SK-N-SH (cell line): ENCODE measurements around the gene CDH23. TPM values are rescaled to one million over a fixed set of nuclear protein-coding genes. Genes with fewer than 3 reads are reported as not detected.

Experiments
- CTCF ChIA-PET: fragments of 300-600, 350-600 bp; formaldehyde crosslinking; extraction: SDS; loops from one replicate; lab custom pipeline; 2021; lab: Yijun Ruan, JAX
- POLR2A ChIA-PET: fragments of 350-600 bp; sonication (Branson Sonifier 250); formaldehyde crosslinking; extraction: SDS; loops from one replicate; lab custom pipeline; 2020; ENCODE audit warnings: antibody characterized with exemption, inconsistent platforms; lab: Yijun Ruan, JAX
- DNase-seq: peaks from one replicate; pipeline ENCODE4 v3.0.0; 2012
- H2AFZ ChIP-seq: fragments of 200-600 bp; sonication (generic); 2 replicates; pipeline ENCODE4 v1.8.1; 2016; ENCODE audit warnings: antibody characterized with exemption, mild to moderate bottlenecking, low read depth
- H3F3A ChIP-seq: fragments of 200-600 bp; sonication (generic); replicated peaks from 2 replicates; pipeline ENCODE3; 2016; ENCODE audit warnings: antibody characterized with exemption, mild to moderate bottlenecking; ENCODE audit not compliant: insufficient read depth
- H3K27ac ChIP-seq, 2 experiments: fragments of 200-500 bp in 1 of 2; fragments of 200-600 bp in 1 of 2; sonication (Bioruptor generic) in 1 of 2; sonication (generic), shearing (Covaris generic) in 1 of 2; 2 replicates each; pipeline versions ENCODE4 v1.5.1 to v1.6.1; 2014 to 2016; ENCODE audit warnings: low read depth in 2 of 2, inconsistent platforms in 1 of 2, low read length in 1 of 2, mild to moderate bottlenecking in 1 of 2, mixed read lengths in 1 of 2
- H3K27me3 ChIP-seq: fragments of 200-600 bp; sonication (generic), shearing (Covaris generic); 2 replicates; pipeline ENCODE4 v1.6.1; 2016; ENCODE audit warnings: mixed run types; ENCODE audit not compliant: insufficient read depth
- H3K36me3 ChIP-seq, 2 experiments: fragments of 200-500 bp in 1 of 2; fragments of 200-600 bp in 1 of 2; sonication (Bioruptor generic) in 1 of 2; sonication (generic) in 1 of 2; replicated peaks in 1 of 2; 2 replicates each; pipeline versions ENCODE3 to v1.5.1; 2014 to 2016; ENCODE audit warnings: low read length in 1 of 2, mild to moderate bottlenecking in 1 of 2; ENCODE audit not compliant: insufficient read depth in 2 of 2, control insufficient read depth in 1 of 2
- H3K4me1 ChIP-seq, 2 experiments: fragments of 200-500 bp in 1 of 2; fragments of 200-600 bp in 1 of 2; sonication (Bioruptor generic) in 1 of 2; sonication (generic), shearing (Covaris generic) in 1 of 2; 2 replicates each; pipeline versions ENCODE4 v1.5.1 to v1.6.1; 2014 to 2016; ENCODE audit warnings: low read depth in 1 of 2, low read length in 1 of 2, mixed run types in 1 of 2; ENCODE audit not compliant: insufficient read depth in 2 of 2, control insufficient read depth in 1 of 2
- H3K4me2 ChIP-seq: fragments of 200-600 bp; sonication (generic), shearing (Covaris generic); 2 replicates; pipeline ENCODE4 v1.6.1; 2017; ENCODE audit warnings: mixed run types
- H3K4me3 ChIP-seq, 2 experiments: fragments of 200-500 bp in 1 of 2; fragments of 200-600 bp in 1 of 2; sonication (Bioruptor generic) in 1 of 2; sonication (generic), shearing (Covaris generic) in 1 of 2; 2 replicates each; pipeline versions ENCODE4 v1.5.1 to v1.8.1; 2014 to 2016; ENCODE audit warnings: low read depth in 2 of 2, inconsistent platforms in 1 of 2, low read length in 1 of 2, mild to moderate bottlenecking in 1 of 2, mixed read lengths in 1 of 2, moderate library complexity in 1 of 2
- H3K79me2 ChIP-seq: fragments of 200-600 bp; sonication (generic); 2 replicates; pipeline ENCODE4 v1.8.1; 2017; ENCODE audit warnings: mild to moderate bottlenecking; ENCODE audit not compliant: insufficient read depth
- H3K9ac ChIP-seq: fragments of 200-600 bp; sonication (generic); 2 replicates; pipeline ENCODE4 v1.6.1; 2017; ENCODE audit warnings: mixed run types
- H3K9me2 ChIP-seq: fragments of 200-600 bp; sonication (generic); 2 replicates; pipeline ENCODE4 v1.6.1; 2017; ENCODE audit warnings: mixed run types
- H3K9me3 ChIP-seq: fragments of 200-600 bp; sonication (generic); 2 replicates; pipeline ENCODE4 v1.6.1; 2017; ENCODE audit warnings: mixed run types, mild to moderate bottlenecking, moderate library complexity
- H4K20me1 ChIP-seq: fragments of 200-600 bp; sonication (generic); 2 replicates; pipeline ENCODE4 v1.6.1; 2017; ENCODE audit warnings: mild to moderate bottlenecking, mixed run types; ENCODE audit not compliant: insufficient read depth
- CHD2 ChIP-seq: fragments of 150-350 bp; IDR thresholded peaks from 2 replicates; pipeline ENCODE4 v1.6.1; 2018; ENCODE audit warnings: low read length; ENCODE audit not compliant: partially characterized antibody
- EP300 ChIP-seq, 2 experiments: IDR thresholded peaks; 2 replicates each; pipeline versions ENCODE4 v1.4.0 to v1.6.1; 2012; ENCODE audit warnings: borderline replicate concordance in 1 of 2, low read depth in 1 of 2, low read length in 1 of 2
- EZH2phosphoT487 ChIP-seq: fragments of 200-600 bp; sonication (generic); IDR thresholded peaks from 2 replicates; pipeline ENCODE4 v1.6.1; 2017; ENCODE audit warnings: low read depth, mixed run types, mild to moderate bottlenecking, antibody characterized with exemption, moderate library complexity, borderline replicate concordance
- FOSL2 ChIP-seq: IDR thresholded peaks from 2 replicates; pipeline ENCODE4 v1.4.0; 2012; ENCODE audit warnings: low read depth, mild to moderate bottlenecking, moderate library complexity, borderline replicate concordance
- IRF3 ChIP-seq: fragments of 150-350 bp; IDR thresholded peaks from 2 replicates; pipeline ENCODE4 v1.6.1; 2016; ENCODE audit warnings: mild to moderate bottlenecking, low read depth, low read length
- NFIC ChIP-seq: IDR thresholded peaks from 2 replicates; pipeline ENCODE4 v1.4.0; 2012; ENCODE audit warnings: borderline replicate concordance
- NRF1 ChIP-seq: IDR thresholded peaks from 2 replicates; pipeline ENCODE4 v1.6.1; 2012; ENCODE audit warnings: low read depth, mild to moderate bottlenecking, low read length
- POLR2AphosphoS5 ChIP-seq: IDR thresholded peaks from 2 replicates; pipeline ENCODE4 v1.6.1; 2012; ENCODE audit warnings: low read depth, low read length
- RCOR1 ChIP-seq: fragments of 150-350 bp; IDR thresholded peaks from 2 replicates; pipeline ENCODE4 v1.6.1; 2017; ENCODE audit warnings: antibody characterized with exemption, low read length
- RXRA ChIP-seq: IDR thresholded peaks from 2 replicates; pipeline ENCODE4 v1.4.0; 2012; ENCODE audit warnings: low read depth, mild to moderate bottlenecking, borderline replicate concordance
- TAF1 ChIP-seq: IDR thresholded peaks from 2 replicates; pipeline ENCODE4 v1.6.1; 2012; ENCODE audit warnings: low read depth, mild to moderate bottlenecking, low read length, moderate library complexity, borderline replicate concordance
- TCF12 ChIP-seq: IDR thresholded peaks from 2 replicates; pipeline ENCODE4 v1.4.0; 2012
- ZBTB33 ChIP-seq: IDR thresholded peaks from 2 replicates; pipeline ENCODE4 v1.4.0; 2012; ENCODE audit warnings: low read depth, borderline replicate concordance
- WGBS: methylation state at CpG from one replicate; pipeline ENCODE4 v1.1.6; 2017; ENCODE audit warnings: low lambda C conversion rate; 5-methylcytosine and 5-hydroxymethylcytosine counted together
- polyA plus RNA-seq, 3 experiments: library from polyadenylated mRNA; depleted of rRNA; stranded (reverse); fragments of >200 nt; gene quantifications; 2 replicates each; pipeline ENCODE4 v1.2.3, GENCODE V29; 2012
- TF ChIP-seq, protein P1 (sequence below): fragments of 200-600 bp; sonication (generic); IDR thresholded peaks from 2 replicates; pipeline ENCODE4 v1.6.1; 2017; ENCODE audit warnings: antibody characterized with exemption, mild to moderate bottlenecking, moderate library complexity
- TF ChIP-seq, protein P2 (sequence below): fragments of 150-350 bp; IDR thresholded peaks from 2 replicates; pipeline ENCODE4 v1.6.1; 2017; ENCODE audit warnings: antibody characterized with exemption, low read length, low read depth, borderline replicate concordance
- TF ChIP-seq, protein P3 (sequence below): IDR thresholded peaks from 2 replicates; pipeline ENCODE4 v1.4.0; 2012; ENCODE audit warnings: low read depth, borderline replicate concordance

Gene CDH23
- polyA plus RNA-seq, 1 of the 3 experiments (the other 2 are of a cell fraction): 0.03 TPM

GRCh38 chr10:71436268-71437125 is 39.8 kb downstream of the CDH23 start (continued):
- TF ChIP-seq IRF3 (no peak), POLR2AphosphoS5 (no peak), TAF1 (no peak), FOSL2 (no peak), RXRA (no peak), NRF1 (no peak)

- Histone ChIP-seq H3K79me2 (no peaks in the 10 kb centered on the region), H3K9ac (no peak overlapping the region), H3K9me3 (no peaks in the 10 kb centered on the region), H3K4me3 (no peak overlapping the region), H3K4me1 (no peaks in the 10 kb centered on the region; a peak in 1 of 4 replicates), H3K36me3 (no peaks in the 10 kb centered on the region), H3K27me3 (peaks cover 16% of the 10 kb centered on the region; the same call in 1 of the 2 replicates), H3K27ac (no peak overlapping the region), H3K4me2 (no peak overlapping the region), H3F3A (no peaks in the 10 kb centered on the region), H3K9me2 (no peaks in the 10 kb centered on the region), H2AFZ (no peak overlapping the region), H4K20me1 (no peaks in the 10 kb centered on the region)
- no peak for TF ChIP-seq EP300 (IDR thresholded peaks at IDR 0.05; ENCODE audit: borderline replicate concordance in 1 of 2, low read depth in 1 of 2, low read length in 1 of 2)
- no peak for TF ChIP-seq NFIC
- TF ChIP-seq TCF12: no peak
- TF ChIP-seq, protein P1, sequence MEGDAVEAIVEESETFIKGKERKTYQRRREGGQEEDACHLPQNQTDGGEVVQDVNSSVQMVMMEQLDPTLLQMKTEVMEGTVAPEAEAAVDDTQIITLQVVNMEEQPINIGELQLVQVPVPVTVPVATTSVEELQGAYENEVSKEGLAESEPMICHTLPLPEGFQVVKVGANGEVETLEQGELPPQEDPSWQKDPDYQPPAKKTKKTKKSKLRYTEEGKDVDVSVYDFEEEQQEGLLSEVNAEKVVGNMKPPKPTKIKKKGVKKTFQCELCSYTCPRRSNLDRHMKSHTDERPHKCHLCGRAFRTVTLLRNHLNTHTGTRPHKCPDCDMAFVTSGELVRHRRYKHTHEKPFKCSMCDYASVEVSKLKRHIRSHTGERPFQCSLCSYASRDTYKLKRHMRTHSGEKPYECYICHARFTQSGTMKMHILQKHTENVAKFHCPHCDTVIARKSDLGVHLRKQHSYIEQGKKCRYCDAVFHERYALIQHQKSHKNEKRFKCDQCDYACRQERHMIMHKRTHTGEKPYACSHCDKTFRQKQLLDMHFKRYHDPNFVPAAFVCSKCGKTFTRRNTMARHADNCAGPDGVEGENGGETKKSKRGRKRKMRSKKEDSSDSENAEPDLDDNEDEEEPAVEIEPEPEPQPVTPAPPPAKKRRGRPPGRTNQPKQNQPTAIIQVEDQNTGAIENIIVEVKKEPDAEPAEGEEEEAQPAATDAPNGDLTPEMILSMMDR: no peak
- TF ChIP-seq, protein P2, sequence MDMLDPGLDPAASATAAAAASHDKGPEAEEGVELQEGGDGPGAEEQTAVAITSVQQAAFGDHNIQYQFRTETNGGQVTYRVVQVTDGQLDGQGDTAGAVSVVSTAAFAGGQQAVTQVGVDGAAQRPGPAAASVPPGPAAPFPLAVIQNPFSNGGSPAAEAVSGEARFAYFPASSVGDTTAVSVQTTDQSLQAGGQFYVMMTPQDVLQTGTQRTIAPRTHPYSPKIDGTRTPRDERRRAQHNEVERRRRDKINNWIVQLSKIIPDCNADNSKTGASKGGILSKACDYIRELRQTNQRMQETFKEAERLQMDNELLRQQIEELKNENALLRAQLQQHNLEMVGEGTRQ: no peak
- no peak for TF ChIP-seq EZH2phosphoT487
- no peak for TF ChIP-seq CHD2
- TF ChIP-seq RCOR1: no peak
- no peak for TF ChIP-seq ZBTB33
- TF ChIP-seq, protein P3, sequence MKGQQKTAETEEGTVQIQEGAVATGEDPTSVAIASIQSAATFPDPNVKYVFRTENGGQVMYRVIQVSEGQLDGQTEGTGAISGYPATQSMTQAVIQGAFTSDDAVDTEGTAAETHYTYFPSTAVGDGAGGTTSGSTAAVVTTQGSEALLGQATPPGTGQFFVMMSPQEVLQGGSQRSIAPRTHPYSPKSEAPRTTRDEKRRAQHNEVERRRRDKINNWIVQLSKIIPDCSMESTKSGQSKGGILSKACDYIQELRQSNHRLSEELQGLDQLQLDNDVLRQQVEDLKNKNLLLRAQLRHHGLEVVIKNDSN: no peak
- TF ChIP-seq POLR2AphosphoS5: no peak
- 63% methylated on average over 4 of the region's 4 CpGs for WGBS
- CTCF ChIA-PET: interaction anchor here (1.0 to 3.6 kb wide), 3 partner anchors 8 to 41 kb away, joined by 3 to 13 read pairs (median 3); partner anchors contain the start of gene CDH23
- DNase-seq: no peak
- POLR2A ChIA-PET: no interaction called here
Observed at GRCh38 chr10:71437537-71438092, 40.9 kb downstream of the CDH23 start.
